ENCODE results near the gene CAMK4.

The CAMK4 gene

GRCh38 chr5:111223787-111224560, at the start of gene CAMK4:
Gene CAMK4, plus strand, starts transcription at chr5:111224384. Its CDS starts 100 bp downstream, at chr5:111224484.
- peak in 2 of 3 experiments; percentile 25 to 53 for DNase-seq (ENCODE audit: low read depth in 2 of 3, low spot score in 2 of 3)

DNA sequence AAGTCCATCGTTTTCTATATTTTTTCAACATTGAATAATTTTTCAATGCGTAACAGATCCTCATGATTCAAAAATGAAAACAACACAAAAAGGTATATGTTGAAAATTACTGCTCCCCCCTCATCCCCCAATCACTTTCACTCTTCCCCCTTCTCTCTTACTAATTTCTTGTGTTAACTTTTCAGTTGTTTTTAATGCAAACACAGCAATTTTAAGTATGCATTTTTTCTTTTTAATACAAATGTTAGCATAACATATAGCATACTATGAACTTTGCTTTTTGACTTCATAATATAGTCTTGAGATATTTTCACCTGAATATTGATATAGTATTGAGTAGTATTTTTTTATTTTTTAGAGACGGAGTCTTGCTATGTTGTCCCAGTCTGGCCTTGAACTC, 41.1 kb upstream of the CAMK4 start:
- DNase-seq (ENCODE audit: low read depth in 2 of 3, low spot score in 2 of 3): no peak

- no peak for DNase-seq (ENCODE audit: low read depth in 2 of 3, low spot score in 2 of 3)
These were observed 37.1 kb upstream of the CAMK4 start for GRCh38 chr5:111187079-111187478.

GRCh38 chr5:111194053-111194452, 30.1 kb upstream of the CAMK4 start:
- no peak for DNase-seq (ENCODE audit: low read depth in 2 of 3, low spot score in 2 of 3)

DNA sequence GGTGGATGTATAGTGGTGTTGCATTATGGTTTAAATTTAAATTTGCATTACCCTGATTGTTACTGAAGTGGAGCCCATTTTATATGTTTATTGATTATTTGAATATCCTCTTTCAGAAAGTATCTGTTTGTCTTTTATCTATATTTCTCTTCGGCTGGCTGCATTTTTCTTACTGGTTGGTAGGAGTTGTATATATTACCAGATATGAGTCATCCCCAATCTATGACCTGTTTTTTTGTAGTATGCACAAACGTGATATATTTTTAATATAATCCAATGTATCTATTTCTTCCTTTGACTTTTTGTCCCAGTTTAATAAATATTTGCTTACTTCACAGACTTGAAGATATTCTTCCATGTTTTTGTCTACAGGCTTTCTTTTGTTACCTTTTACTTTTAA, 29.3 kb upstream of the CAMK4 start:
- no peak for DNase-seq (ENCODE audit: low read depth in 2 of 3, low spot score in 2 of 3)

DNA sequence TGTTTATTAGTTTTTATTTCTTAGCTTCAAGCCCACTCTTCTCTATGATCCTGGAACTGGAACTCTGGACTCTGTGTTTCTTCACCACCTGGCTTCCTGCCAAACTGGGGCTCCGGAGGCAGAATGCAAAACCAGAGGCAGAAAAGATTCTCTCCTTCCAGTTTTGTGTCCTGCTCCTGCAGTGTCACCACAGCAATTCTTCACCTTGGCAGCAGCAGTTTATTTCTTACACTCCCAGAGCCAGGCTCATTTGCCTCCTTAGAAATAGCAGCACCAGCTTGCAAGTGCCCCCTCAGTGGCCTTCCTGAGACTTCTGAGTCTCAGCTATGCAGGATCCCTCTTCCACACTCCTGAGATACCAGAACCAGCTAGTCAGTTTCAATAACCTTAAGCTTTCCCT, 26.7 kb upstream of the CAMK4 start:
- no peak for DNase-seq (ENCODE audit: low read depth in 2 of 3, low spot score in 2 of 3)

DNA sequence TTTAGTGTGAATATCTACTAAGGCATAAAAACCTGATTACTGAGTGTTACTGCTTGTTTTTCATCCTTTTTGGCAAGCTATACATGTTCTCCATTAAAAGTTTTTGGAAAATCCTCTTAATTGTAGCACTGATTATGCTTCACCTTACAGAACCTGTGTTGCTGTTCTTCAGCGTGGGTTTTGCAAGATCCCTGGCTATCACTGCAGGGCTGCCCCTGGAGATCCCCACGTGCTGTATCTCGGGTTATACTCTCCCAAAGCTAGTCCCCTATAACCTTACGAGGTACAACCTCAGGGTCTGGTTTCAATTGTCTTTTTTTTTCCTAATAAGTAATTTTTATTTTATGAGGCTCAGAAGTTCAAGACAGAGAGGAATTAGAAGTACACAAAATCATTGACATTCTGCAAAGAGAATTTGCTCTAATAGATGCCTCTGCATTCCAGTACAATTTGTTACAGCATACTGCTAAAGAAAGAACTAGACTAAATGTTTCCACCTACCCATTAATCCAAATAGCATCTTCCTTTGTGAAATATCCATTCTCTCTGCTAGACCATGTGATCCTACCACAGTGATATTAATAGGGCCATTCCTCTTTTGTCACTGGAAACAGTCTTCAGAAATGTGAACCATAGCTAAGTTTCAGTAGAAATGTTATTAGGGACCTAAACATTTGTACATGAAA, 25.8 kb upstream of the CAMK4 start:
- no peak for DNase-seq (ENCODE audit: low read depth in 2 of 3, low spot score in 2 of 3)

GRCh38 chr5:111200828-111201227, 23.4 kb upstream of the CAMK4 start:
- DNase-seq (ENCODE audit: low read depth in 2 of 3, low spot score in 2 of 3): no peak

GRCh38 chr5:111201705-111202104, 22.5 kb upstream of the CAMK4 start:
- no peak for DNase-seq (ENCODE audit: low read depth in 2 of 3, low spot score in 2 of 3)

DNA sequence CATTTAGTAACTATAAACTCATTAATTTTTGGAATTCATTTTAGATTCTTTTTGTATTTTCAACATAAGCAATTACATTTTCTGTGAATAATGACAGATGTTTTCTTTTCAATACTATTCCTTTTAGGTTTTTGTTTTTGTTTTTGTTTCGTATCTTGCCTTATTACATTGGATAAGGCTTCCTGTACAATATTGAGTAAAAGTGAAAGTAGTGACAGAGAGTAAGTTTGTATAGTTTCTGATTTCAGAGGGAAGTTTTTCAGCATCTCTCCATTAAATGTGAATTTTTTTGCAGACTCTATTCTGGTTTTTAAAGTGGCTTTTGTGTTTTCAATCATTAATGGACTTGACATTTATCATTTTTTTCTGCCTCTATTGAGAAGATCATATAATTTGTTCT, 12.8 kb upstream of the CAMK4 start:
- no peak for DNase-seq (ENCODE audit: low read depth in 2 of 3, low spot score in 2 of 3)

- DNase-seq (ENCODE audit: low read depth in 2 of 3, low spot score in 2 of 3): no peak
These were observed 10.0 kb upstream of the CAMK4 start for GRCh38 chr5:111214052-111214742.

DNA sequence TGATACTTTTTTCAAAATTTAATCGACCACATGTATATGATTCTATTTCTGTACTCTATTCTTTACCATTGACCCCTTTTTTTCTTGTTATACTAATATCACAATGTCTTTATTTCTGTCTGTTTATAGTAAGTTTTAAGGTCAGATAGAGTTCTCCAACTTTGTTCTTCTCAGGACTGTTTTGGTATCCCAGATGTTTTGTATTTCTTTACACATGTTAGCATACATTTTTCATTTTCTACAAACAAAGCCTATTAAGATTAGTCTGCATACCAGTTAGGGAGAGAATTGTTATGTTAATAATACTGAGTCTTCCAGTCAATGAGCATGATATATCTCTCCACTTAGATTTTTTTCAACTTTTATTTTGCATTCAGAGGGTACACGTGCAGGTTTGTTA, 8.2 kb upstream of the CAMK4 start:
- DNase-seq (ENCODE audit: low read depth in 2 of 3, low spot score in 2 of 3): no peak

DNA sequence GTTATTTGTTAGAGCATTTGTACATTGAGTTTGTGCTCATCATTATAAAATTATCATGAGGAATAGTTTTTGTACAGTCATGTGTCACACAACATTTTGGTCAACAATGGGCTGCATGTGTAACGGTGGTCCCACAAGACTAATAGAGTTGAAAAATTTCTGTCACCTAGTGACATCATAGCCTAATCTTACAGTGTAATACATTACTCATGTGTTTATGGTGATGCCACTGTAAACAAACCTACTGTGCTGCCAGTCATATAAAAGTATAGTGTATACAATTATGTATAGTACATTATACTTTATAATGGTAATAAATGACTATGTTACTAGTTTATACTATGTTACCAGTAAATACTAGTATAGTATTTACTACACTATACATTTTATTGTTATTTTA, 3.0 kb upstream of the CAMK4 start:
- no peak for DNase-seq (ENCODE audit: low read depth in 2 of 3, low spot score in 2 of 3)

GRCh38 chr5:111223101-111223786, 940 bp upstream of the CAMK4 start:
- DNase-seq (ENCODE audit: low read depth in 2 of 3, low spot score in 2 of 3): no peak

GRCh38 chr5:111224561-111225345, 569 bp downstream of the CAMK4 start:
- DNase-seq (ENCODE audit: low read depth in 2 of 3, low spot score in 2 of 3): peak in 1 of 3 experiments; percentile 31

- DNase-seq (ENCODE audit: low read depth in 2 of 3, low spot score in 2 of 3): no peak
These were observed 1.7 kb downstream of the CAMK4 start for GRCh38 chr5:111225926-111226325.

GRCh38 chr5:111226556-111226955, 2.4 kb downstream of the CAMK4 start:
- no peak for DNase-seq (ENCODE audit: low read depth in 2 of 3, low spot score in 2 of 3)

DNA sequence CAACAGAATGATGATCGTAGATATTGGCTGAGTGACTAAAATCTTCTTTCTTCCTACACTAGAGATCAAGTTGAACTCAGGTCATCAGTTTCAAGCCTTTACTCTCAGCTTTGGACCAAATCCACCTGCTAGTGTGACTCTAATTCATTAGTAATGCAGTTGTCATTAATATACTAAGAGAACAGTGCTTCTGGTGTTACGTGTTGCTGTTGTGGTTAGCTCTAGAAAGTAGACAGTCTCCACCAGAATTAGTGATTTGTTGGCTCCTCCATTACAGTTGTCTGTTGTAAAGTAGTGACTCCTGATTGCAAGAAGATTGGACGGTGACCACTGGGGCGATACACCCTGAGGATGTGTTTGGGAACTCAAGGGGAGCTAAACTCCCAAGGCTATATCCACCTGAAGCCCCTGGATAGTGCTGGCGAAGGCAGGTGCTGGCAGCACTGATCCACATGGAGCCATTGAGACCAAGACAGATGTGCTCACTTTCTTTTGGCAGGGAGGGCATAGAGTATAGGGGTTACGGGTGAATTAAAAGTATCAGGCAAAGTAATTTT, 3.1 kb downstream of the CAMK4 start:
- no peak for DNase-seq (ENCODE audit: low read depth in 2 of 3, low spot score in 2 of 3)

DNA sequence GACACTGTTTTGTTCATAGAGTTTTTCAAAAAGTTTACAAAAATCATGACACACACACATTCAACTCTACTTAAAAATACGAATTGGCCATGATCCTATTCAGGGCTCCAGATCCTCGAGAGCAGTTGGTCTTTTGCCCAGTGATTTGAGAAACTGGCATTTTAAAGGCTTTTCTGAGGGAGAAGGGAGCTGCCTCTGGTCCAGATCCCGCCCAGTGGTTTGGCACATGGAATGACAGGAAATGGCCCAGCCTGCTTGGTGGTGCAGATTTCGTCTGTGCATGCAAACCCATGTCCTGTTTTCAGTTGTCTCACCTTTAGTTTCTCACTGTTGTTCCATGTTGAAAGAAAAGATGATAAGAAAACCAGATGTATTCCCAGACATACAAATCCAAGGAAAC, 3.6 kb downstream of the CAMK4 start:
- no peak for DNase-seq (ENCODE audit: low read depth in 2 of 3, low spot score in 2 of 3)

DNA sequence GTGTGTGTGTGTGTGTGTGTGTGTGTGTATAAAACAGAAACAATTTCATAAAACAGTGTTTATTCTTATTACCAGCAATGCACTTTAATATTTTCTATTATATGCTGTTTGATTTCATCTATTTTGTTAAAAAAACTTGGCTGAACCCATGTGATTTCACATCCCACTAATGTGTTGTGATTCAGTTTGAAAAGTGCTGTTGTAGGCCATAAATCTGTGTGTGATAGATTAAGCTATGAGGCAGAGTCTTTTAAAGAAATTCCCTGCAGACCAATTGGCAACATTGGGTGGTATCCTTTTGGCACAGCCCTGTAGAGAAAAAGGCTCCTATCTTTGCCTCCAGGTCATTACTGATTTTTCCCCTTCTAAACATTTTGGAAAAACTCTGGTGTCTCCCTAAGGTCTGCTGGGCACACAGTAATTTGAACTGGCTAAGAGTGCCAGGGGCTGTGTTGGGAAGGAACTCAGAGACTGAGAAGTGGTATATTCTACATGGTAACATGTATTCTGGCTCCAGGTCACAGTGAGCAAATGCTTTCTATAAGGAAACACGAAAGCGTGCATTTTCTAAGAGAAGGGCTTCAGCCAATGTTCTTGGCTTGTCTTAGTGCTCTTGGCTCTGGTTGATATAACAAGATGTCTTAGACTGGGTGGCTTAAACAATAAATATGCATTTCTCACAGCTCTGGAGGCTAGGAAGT, 4.5 kb downstream of the CAMK4 start:
- no peak for DNase-seq (ENCODE audit: low read depth in 2 of 3, low spot score in 2 of 3)
